ENCODE results near the gene TDRD9.

Gene TDRD9

DNA sequence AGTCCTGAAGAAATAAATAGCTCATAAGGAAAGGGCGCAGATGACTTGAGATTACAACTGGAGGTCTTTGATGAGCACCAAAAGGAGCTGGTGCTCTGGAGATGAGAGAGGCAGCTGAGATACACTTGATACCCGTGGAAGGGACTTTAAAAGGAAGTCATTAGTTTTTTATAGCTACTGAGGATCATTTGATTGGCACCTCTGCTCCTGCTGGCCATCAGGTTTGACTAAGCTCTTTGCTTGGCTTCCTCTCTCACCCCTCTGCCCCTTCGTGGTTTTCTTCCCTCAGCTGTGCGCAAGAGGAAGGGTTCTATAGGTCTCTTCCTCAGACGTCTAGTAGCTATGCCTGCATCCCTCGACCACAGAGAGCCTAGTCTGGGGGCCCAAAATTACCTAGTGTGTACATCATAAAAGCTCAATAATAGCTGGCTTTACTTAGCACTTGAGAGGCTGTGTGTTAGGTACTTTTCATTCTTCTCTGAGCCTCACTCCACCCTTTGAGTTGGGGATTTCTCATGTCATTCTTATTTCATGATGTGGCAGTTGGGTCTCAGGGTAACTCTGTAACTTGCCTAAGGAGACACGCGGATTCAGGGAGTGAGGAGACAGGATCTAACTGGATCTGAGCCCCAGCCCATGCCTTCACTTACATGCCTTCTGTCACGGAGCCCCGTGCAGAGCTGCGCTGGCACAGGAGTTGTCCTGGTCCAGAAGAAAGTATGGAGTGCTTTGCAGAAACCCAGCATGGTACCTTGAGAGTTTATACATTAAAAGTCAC lies 88.8 kb downstream of the TDRD9 start:
- DNase-seq (ENCODE audit: low spot score) = no peak
- in situ Hi-C loops (cut with MboI; ENCODE audit: low pct_unique_long_range_greater_than_20kb, low sequenced_read_pairs, unreplicated experiment) = no loop called here
- TF ChIP-seq, protein P1, sequence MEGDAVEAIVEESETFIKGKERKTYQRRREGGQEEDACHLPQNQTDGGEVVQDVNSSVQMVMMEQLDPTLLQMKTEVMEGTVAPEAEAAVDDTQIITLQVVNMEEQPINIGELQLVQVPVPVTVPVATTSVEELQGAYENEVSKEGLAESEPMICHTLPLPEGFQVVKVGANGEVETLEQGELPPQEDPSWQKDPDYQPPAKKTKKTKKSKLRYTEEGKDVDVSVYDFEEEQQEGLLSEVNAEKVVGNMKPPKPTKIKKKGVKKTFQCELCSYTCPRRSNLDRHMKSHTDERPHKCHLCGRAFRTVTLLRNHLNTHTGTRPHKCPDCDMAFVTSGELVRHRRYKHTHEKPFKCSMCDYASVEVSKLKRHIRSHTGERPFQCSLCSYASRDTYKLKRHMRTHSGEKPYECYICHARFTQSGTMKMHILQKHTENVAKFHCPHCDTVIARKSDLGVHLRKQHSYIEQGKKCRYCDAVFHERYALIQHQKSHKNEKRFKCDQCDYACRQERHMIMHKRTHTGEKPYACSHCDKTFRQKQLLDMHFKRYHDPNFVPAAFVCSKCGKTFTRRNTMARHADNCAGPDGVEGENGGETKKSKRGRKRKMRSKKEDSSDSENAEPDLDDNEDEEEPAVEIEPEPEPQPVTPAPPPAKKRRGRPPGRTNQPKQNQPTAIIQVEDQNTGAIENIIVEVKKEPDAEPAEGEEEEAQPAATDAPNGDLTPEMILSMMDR (IDR thresholded peaks at IDR 0.05; ENCODE audit: extremely low read depth, insufficient read depth, missing control alignments) = no peak

- in situ Hi-C loops (cut with MboI; ENCODE audit: low pct_unique_long_range_greater_than_20kb, low sequenced_read_pairs, unreplicated experiment) = no loop called here
- TF ChIP-seq, protein P1 (IDR thresholded peaks at IDR 0.05; ENCODE audit: extremely low read depth, insufficient read depth, missing control alignments) = no peak
- DNase-seq (ENCODE audit: low spot score) = no peak
Measured at GRCh38 chr14:104019029-104019428, 90.8 kb downstream of the TDRD9 start.

- in situ Hi-C loops (cut with MboI; ENCODE audit: low pct_unique_long_range_greater_than_20kb, low sequenced_read_pairs, unreplicated experiment) = no loop called here
- DNase-seq (ENCODE audit: low spot score) = no peak
- TF ChIP-seq, protein P1 (IDR thresholded peaks at IDR 0.05; ENCODE audit: extremely low read depth, insufficient read depth, missing control alignments) = no peak
Measured at GRCh38 chr14:104019806-104020205, 91.5 kb downstream of the TDRD9 start.

- TF ChIP-seq, protein P1 (IDR thresholded peaks at IDR 0.05; ENCODE audit: extremely low read depth, insufficient read depth, missing control alignments) = no peak
- in situ Hi-C loops (cut with MboI; ENCODE audit: low pct_unique_long_range_greater_than_20kb, low sequenced_read_pairs, unreplicated experiment) = no loop called here
- no peak for DNase-seq (ENCODE audit: low spot score)
Measured at GRCh38 chr14:104020471-104020870, 92.2 kb downstream of the TDRD9 start.

DNA sequence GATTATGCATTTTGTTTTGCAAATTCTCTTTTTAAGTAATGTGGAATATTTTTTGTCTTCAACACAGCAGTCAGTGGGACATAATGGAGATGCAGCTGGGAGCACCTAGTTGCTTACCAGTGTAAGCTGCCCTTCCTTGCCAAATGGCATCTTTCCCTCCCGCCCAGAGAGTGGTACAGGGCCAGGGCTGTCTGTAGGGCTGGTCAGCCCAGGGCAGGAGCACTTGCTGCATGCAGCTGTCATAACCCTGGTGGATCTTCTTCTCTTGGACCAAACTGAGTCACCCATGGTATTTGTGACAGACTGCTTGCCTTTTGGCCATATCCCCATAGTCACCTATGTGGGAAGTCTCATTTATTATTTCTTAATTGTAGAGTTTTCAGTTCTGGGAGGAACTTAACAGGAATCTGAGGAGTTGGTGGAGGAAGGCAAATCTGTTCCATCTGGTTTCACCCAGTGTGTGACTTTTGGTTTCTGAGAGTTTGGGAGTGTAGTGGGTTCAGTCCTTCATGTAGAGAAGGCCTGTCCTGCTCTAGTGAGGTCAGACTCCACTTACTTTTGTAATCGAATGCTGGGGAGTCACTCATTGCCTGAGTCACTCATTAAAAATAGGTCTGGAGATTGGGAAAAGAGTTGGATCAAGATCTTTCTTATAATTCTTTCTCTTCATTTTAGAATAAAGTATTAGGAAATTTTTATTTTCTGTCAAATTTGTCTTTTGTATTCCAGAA lies 95.2 kb downstream of the TDRD9 start:
- DNase-seq (ENCODE audit: low spot score) = no peak
- in situ Hi-C loops (cut with MboI; ENCODE audit: low pct_unique_long_range_greater_than_20kb, low sequenced_read_pairs, unreplicated experiment) = no loop called here
- TF ChIP-seq, protein P1 (IDR thresholded peaks at IDR 0.05; ENCODE audit: extremely low read depth, insufficient read depth, missing control alignments) = no peak

GRCh38 chr14:104025534-104025933 lies 97.3 kb downstream of the TDRD9 start:
- in situ Hi-C loops (cut with MboI; ENCODE audit: low pct_unique_long_range_greater_than_20kb, low sequenced_read_pairs, unreplicated experiment) = no loop called here
- DNase-seq (ENCODE audit: low spot score) = no peak
- TF ChIP-seq, protein P1 (IDR thresholded peaks at IDR 0.05; ENCODE audit: extremely low read depth, insufficient read depth, missing control alignments) = no peak
